ENCODE data around the gene NMT1. TPM values are rescaled to one million over a fixed set of nuclear protein-coding genes. Genes with fewer than 3 reads are reported as not detected.
A peak's percentile ranks its signal among the peaks of the same experiment; 100 is the strongest.

Gene NMT1
- total RNA-seq, 1 experiment from 2014 or later = 80.8 TPM

- DNase-seq (ENCODE audit: low read depth) = peak; percentile 30
These were observed 42.9 kb downstream of the NMT1 start for GRCh38 chr17:45104029-45104428.

DNA sequence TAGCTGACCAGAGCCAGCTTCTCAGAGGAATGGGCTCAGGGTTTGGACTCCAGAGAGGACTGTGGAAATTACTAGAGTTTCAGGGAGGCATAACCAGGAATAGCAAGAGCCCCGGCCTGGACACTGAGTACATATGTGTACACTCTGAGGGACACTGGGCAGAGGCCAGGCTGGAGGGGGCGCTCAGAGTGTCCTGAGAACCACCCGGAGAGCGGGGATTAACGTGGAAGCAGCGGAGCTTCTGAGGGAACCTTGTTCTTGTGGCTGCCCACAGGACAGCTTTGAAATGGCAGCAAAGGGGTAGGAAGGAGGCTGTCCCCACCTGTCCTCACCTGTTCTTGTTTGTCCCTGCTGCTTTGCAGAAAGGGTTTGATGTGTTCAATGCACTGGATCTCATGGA is 43.4 kb downstream of the NMT1 start:
- DNase-seq (ENCODE audit: low read depth) = no peak

- no peak for DNase-seq (ENCODE audit: low read depth)
These were observed 43.9 kb downstream of the NMT1 start for GRCh38 chr17:45104907-45105624.

- DNase-seq (ENCODE audit: low read depth) = no peak
These were observed 45.0 kb downstream of the NMT1 start for GRCh38 chr17:45106096-45106495.

- DNase-seq (ENCODE audit: low read depth) = no peak
These were observed 45.5 kb downstream of the NMT1 start for GRCh38 chr17:45106582-45106981.

DNA sequence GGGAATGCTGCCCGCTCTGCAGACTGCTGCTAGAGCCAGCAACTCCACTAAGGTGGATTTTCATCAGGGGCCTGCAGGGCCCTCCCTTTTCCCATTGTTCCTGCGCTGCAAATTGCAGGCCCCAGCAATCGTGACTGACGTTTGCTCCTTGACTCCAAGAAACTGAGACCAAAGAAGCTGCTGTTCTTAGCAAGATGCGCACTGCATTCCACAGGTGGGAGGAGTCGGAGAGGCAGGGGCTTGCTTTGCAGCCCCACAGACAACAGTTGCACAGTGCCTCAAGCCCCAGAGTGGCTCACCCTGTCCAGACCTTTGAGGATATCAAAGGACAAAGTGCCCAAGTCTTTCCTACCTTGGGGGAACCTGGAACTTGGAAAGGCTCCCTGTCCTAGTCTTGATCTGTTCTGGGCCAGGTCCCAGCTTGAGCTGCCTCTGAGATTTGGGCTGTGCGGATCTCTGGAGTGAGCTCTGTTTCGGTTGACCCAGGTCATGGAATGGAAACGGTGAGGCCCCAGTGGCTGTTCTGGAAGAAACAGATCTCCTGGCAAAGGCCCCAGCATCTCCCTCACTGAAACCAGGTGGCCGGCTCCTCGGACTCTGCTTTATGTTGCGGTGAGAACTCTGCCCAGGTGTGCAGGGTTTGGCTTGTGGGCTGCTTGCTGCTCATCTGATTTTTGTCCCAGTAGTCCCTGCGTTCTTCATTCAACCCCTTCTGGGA is 46.3 kb downstream of the NMT1 start:
- no peak for DNase-seq (ENCODE audit: low read depth)

GRCh38 chr17:45108051-45108450 is 46.9 kb downstream of the NMT1 start:
- DNase-seq (ENCODE audit: low read depth) = no peak

- no peak for DNase-seq (ENCODE audit: low read depth)
These were observed 47.7 kb downstream of the NMT1 start for GRCh38 chr17:45108595-45109521.

DNA sequence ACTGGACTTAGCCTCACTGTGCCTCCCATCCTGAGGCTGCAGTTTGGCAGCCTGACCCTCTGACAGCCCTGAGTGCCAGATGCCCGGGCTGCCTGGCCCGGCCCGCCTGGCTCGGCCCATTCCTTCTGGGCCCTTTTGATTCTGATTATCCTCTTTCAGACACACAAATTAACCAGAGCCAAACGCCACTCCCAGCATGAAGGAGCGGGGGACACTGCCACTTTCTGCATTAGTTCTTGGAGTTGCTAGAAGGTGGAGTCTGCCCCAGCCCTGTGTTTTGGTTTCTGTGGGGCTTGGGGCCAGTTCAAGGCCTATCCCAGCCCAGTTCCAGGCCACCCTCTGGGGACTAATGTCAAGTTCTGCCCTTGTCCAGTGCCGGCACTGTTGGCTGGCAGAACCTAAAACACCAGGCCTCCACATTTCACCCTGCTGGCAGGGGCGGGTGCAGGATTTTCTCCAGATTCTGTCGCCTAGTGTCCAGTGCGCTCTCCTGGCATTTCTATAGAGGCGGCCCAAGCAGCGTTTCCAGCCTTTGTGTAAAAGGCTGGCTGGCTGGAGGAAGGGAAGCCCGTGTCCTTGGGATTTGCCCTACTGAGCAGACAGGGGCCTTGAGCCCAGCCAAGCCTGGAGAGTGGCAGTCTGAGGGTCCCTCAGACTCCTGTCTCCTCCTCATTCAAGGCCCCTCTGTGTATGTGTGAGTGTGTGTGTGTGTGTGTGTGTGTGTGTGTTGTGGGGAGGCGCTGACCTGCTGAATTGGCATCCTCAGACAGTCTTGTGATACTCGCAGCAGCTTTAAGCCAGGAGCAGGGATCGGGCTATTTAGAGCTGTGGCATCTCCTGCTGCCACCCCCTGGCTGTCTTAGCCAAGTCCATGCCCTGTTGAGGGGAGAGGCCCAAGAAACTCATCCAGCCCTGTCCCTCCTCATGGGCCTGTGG is 49.8 kb downstream of the NMT1 start:
- peak; percentile 24 for DNase-seq (ENCODE audit: low read depth)

- no peak for DNase-seq (ENCODE audit: low read depth)
These were observed 50.7 kb downstream of the NMT1 start for GRCh38 chr17:45111850-45112249.

- DNase-seq (ENCODE audit: low read depth) = no peak
These were observed 51.7 kb downstream of the NMT1 start for GRCh38 chr17:45112559-45113423.

GRCh38 chr17:45113424-45113754 is 52.3 kb downstream of the NMT1 start:
- DNase-seq (ENCODE audit: low read depth) = no peak

DNA sequence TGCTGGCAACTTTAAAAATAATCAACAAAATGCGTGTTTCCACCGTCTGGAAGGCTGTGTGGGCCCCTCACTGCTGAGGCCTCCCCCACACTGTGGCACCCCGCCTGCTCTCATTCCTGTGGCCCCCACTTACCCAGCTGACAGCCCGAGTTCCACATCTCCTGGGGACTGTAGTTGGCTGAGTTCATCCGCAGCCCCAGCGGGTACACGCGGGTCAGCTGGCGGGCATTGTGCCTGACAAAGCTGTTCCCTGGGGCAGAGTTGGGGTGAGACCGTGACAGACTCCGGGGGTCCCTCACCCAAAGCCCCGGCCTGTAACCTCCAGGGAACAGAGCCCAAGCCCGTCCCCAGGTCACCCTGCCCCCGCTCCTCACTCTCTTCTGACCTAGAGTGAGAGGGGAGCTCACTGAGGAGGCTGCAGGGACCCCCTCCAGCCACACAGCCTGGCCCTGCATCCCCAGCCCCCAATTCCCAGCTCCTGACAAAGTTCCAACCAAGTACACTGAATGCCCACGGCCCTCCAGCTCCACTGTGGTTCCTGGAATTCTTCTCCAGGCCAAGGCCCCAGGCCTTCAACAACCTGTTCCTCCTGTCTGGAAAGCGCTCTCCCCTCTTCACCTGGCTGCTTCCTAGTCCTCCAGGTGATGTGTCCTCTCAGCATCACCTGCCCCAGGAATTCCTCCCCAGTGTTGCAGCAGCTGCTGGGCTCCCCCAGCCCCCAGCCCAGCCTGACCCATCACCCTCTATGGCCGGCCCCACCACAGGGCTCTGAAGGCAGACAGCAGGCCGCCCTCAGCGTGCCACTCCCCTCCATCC is 53.2 kb downstream of the NMT1 start:
- DNase-seq (ENCODE audit: low read depth) = no peak

DNA sequence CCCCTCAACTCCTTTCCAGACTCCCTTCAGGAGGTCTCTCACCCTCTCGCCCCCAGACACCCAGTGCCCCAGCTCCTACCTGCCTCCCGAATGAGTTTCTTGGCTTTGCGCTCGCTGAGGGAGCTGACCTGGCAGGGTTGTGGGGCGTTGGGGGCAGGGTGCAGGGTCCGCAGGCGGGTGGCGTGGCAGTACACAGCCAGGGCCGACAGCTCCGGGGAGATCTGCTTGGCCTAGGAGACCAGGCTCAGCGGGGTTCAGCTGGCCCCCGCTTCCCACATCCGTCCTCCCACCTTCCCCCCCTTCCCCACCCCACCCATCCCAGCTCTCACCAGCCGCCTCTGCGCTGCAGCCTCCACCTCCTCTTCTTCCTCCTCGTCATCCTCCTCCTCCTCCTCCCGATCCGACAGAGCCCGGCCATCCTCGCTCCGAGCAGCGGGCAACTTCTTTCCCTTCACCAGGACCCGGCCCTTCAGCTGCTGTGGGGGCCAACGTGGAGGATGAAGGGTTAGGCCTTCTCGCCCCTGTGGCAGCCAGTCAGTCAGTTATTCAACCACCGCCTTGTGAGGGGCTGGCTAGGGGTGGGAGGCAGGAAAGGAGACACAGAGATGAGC is 54.0 kb downstream of the NMT1 start:
- no peak for DNase-seq (ENCODE audit: low read depth)

DNA sequence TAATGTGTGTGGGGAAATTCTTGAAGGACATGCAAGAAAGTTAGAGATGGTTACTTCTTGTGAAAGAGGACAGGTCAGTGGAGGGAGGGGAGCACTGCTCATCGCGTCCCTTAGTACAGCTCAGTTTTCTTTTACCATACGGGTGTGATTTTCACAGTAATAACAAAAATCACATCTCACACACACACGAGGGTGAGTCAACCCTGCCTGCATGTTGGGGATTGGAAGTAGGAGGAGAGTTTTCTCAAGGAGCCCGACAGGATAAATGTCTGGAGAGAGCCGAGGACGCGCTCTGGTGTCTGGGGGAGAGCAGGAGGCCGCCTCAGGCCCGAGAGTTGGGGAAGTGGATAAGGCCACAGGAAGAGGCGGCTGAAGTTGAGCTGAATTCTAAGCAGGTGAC is 54.8 kb downstream of the NMT1 start:
- DNase-seq (ENCODE audit: low read depth) = no peak

- DNase-seq (ENCODE audit: low read depth) = no peak
These were observed 55.4 kb downstream of the NMT1 start for GRCh38 chr17:45116434-45117016.

- no peak for DNase-seq (ENCODE audit: low read depth)
These were observed 56.2 kb downstream of the NMT1 start for GRCh38 chr17:45117334-45117733.

DNA sequence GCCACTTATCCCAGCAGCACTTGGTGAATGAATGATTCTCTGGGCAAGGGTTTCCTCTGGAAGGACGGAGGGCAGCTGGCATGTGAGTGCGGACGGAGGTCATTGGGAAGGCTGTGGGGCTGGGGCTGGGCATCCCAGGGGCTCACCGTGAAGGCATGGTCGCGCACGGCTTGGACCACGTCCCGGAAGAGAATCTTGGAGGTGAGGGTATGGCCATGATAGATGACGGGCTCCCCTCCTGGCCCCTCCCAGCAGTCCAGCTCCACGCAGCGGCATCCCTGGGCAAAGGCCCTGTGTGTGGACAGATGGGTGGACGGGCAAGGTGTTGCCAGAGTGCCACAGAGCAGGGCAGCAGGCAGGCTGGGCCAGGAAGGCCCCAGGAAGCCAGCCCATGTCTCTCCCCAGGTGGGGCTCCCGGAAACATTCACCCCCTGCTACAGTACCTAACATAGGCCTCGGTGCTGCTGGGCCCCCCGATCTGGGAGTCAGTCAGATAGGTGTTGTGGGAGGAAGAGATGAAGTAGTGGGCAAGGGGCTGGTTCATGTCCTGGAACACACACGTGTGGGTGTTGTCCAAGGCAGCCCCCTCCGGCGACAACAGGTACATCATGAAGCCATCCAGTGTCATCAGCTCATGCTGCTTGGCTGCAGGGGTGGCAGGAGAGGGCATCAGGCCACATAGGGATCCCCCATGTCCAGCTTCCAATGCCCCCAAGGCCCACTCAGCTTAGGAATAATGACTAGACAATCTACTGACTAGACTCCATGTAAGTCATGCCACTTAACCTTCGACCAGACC is 56.9 kb downstream of the NMT1 start:
- no peak for DNase-seq (ENCODE audit: low read depth)

Data from LHCN-M2 (cell line).